ENCODE data around the gene EPHB6. TPM values are rescaled to one million over a fixed set of nuclear protein-coding genes. Genes with fewer than 3 reads are reported as not detected.

The EPHB6 gene
- total RNA-seq, 1 experiment from 2014 or later, result 39.2 TPM

DNA sequence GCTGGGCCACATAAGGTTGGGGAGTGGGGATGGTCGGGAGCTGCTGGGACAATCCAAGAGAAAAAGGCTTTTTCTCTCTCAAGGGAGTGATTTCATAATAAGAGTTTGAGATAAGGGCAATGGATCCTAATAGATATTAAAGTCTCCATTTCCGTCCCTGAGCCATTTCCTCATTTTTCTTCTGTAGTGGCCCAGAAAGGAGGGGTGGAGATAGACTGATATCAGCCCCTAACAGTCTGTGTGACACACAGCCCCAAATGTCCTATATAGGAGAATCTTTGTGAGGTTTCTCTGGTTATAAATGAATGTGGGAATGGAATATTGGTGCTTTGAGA lies 48.9 kb upstream of the EPHB6 start:
- Histone ChIP-seq H3K9me2 (ENCODE audit: insufficient read depth) (no peaks in the 10 kb centered on the region), H3K4me2 (no peak overlapping the region), H3F3A (ENCODE audit: insufficient read depth, low read depth) (peaks cover 45% of the 10 kb centered on the region), H3K27me3 (ENCODE audit: insufficient read depth, low read depth) (no peaks in the 10 kb centered on the region), H3K4me3 (no peak overlapping the region), H3K9me3 (ENCODE audit: insufficient read depth, low read depth) (no peaks in the 10 kb centered on the region; the same call in 1 of the 2 replicates), H4K20me1 (ENCODE audit: insufficient read depth) (no peaks in the 10 kb centered on the region), H3K79me2 (ENCODE audit: low read depth) (no peaks in the 10 kb centered on the region), H3K4me1 (replicated peaks; ENCODE audit: insufficient read depth) (peaks cover 47% of the 10 kb centered on the region), H3K27ac (peak overlapping the region; percentile 96), H3K36me3 (ENCODE audit: low read depth) (peaks cover 16% of the 10 kb centered on the region; the same call in 1 of the 2 replicates), H2AFZ (no peak overlapping the region)
- intact Hi-C loops (cut with micrococcal nuclease; ENCODE audit: unreplicated experiment), result no loop called here
- no peak for TF ChIP-seq EZH2 (IDR thresholded peaks at IDR 0.05; ENCODE audit: low read depth)
- TF ChIP-seq, protein P1, sequence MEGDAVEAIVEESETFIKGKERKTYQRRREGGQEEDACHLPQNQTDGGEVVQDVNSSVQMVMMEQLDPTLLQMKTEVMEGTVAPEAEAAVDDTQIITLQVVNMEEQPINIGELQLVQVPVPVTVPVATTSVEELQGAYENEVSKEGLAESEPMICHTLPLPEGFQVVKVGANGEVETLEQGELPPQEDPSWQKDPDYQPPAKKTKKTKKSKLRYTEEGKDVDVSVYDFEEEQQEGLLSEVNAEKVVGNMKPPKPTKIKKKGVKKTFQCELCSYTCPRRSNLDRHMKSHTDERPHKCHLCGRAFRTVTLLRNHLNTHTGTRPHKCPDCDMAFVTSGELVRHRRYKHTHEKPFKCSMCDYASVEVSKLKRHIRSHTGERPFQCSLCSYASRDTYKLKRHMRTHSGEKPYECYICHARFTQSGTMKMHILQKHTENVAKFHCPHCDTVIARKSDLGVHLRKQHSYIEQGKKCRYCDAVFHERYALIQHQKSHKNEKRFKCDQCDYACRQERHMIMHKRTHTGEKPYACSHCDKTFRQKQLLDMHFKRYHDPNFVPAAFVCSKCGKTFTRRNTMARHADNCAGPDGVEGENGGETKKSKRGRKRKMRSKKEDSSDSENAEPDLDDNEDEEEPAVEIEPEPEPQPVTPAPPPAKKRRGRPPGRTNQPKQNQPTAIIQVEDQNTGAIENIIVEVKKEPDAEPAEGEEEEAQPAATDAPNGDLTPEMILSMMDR (conservative IDR thresholded peaks at IDR 0.05), result no peak
- BruUV-seq (replicated peaks), result no TSS peak
- ChIA-PET POLR2A (ENCODE audit: unreplicated experiment) (no interaction called here), CTCF (no interaction called here)
- no peak for DNase-seq

- H3K4me3 ChIP-seq, result no peak overlapping the region
- intact Hi-C loops (cut with micrococcal nuclease; ENCODE audit: unreplicated experiment), result no loop called here
- POLR2A ChIA-PET (ENCODE audit: unreplicated experiment), result interaction anchor here (0.6 kb wide), 1 partner anchor 36 kb away, joined by 3 read pairs; the partner anchor contains the start of gene PRSS2
- H3K4me2 ChIP-seq, result peak overlapping the region; percentile 69
- no peaks in the 10 kb centered on the region; the same call in 1 of the 2 replicates for H3K9me3 ChIP-seq (ENCODE audit: insufficient read depth, low read depth)
- peak overlapping the region; percentile 96 for H3K27ac ChIP-seq
- H4K20me1 ChIP-seq (ENCODE audit: insufficient read depth), result no peaks in the 10 kb centered on the region
- no peaks in the 10 kb centered on the region for H3K9me2 ChIP-seq (ENCODE audit: insufficient read depth)
- CTCF ChIA-PET, result interaction anchor here (0.6 to 0.9 kb wide), 2 partner anchors 272 to 466 kb away, joined by 3 read pairs; no protein-coding TSS in a partner anchor
- no TSS peak for BruUV-seq (replicated peaks)
- TF ChIP-seq, protein P1 (conservative IDR thresholded peaks at IDR 0.05), result no peak
- no peak for TF ChIP-seq EZH2 (IDR thresholded peaks at IDR 0.05; ENCODE audit: low read depth)
- H2AFZ ChIP-seq, result no peak overlapping the region
- H3K79me2 ChIP-seq (ENCODE audit: low read depth), result peaks cover under 1% of the 10 kb centered on the region; the same call in 1 of the 2 replicates
- peaks cover 10% of the 10 kb centered on the region; the same call in 1 of the 2 replicates for H3K36me3 ChIP-seq (ENCODE audit: low read depth)
- peaks cover 52% of the 10 kb centered on the region for H3K4me1 ChIP-seq (replicated peaks; ENCODE audit: insufficient read depth)
- no peak for DNase-seq
- peaks cover 51% of the 10 kb centered on the region for H3F3A ChIP-seq (ENCODE audit: insufficient read depth, low read depth)
- H3K27me3 ChIP-seq (ENCODE audit: insufficient read depth, low read depth), result no peaks in the 10 kb centered on the region
Observed at GRCh38 chr7:142806957-142807356, 47.9 kb upstream of the EPHB6 start.

DNA sequence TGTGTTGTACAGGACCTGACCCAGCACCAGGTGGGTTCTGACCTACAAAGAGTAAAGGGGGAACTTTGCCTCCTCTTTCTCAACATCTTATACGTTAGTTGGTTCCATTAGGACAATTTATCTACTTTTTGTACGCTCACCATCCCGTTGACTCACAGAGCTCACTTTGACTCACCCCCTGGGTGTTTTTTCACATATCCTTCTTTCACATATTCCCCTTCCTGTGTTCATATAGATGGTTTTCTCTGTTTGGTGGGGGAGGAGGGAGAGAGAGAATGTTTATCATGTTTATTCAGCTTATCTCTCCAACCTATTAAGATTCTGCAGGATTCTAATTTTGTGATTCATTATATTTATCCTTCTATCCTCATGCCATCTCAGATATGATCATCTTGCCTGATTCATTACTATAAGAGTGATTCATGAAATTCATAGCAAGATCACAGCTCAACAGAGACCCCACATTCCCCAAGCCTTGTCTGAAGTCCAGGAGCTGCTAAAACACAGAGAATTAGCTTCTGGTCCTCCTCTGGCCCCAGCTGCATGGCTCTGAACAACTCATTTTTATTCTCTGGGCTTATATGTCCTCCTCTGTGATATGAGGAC lies 46.9 kb upstream of the EPHB6 start:
- Histone ChIP-seq H3K9me2 (ENCODE audit: insufficient read depth) (no peaks in the 10 kb centered on the region), H3K4me1 (replicated peaks; ENCODE audit: insufficient read depth) (peaks cover 62% of the 10 kb centered on the region), H2AFZ (no peak overlapping the region), H3K36me3 (ENCODE audit: low read depth) (peaks cover under 1% of the 10 kb centered on the region; the same call in 1 of the 2 replicates), H3K27me3 (ENCODE audit: insufficient read depth, low read depth) (no peaks in the 10 kb centered on the region), H3K79me2 (ENCODE audit: low read depth) (peaks cover 6% of the 10 kb centered on the region; the same call in 1 of the 2 replicates), H3K27ac (peak overlapping the region; percentile 96), H3K9me3 (ENCODE audit: insufficient read depth, low read depth) (no peaks in the 10 kb centered on the region; the same call in 1 of the 2 replicates), H3F3A (ENCODE audit: insufficient read depth, low read depth) (peaks cover 61% of the 10 kb centered on the region), H4K20me1 (ENCODE audit: insufficient read depth) (no peaks in the 10 kb centered on the region), H3K4me3 (no peak overlapping the region), H3K4me2 (peak overlapping the region; percentile 69)
- CTCF ChIA-PET, result interaction anchor here (0.8 to 2.4 kb wide), 8 partner anchors 10 to 432 kb away, joined by 3 to 41 read pairs (median 4); no protein-coding TSS in a partner anchor
- peak; percentile 24 to 97 for DNase-seq
- no TSS peak for BruUV-seq (replicated peaks)
- POLR2A ChIA-PET (ENCODE audit: unreplicated experiment), result interaction anchor here (0.6 to 1.5 kb wide), 5 partner anchors 11 to 69 kb away, joined by 3 to 31 read pairs (median 5); no protein-coding TSS in a partner anchor
- intact Hi-C loops (cut with micrococcal nuclease; ENCODE audit: unreplicated experiment), result loop anchor here (1.0 to 2.0 kb wide), 4 partner anchors 13 to 433 kb away; no protein-coding TSS in a partner anchor
- TF ChIP-seq EZH2 (IDR thresholded peaks at IDR 0.05; ENCODE audit: low read depth), result no peak
- TF ChIP-seq, protein P1 (conservative IDR thresholded peaks at IDR 0.05), result 0 out of 2 replicates have a peak, but pooled peaks have one; percentile 6

Data from PC-9 (cell line).